OCI-LY7 (cell line): Measurements from ENCODE around the gene KCNK5. TPM values are rescaled to one million over a fixed set of nuclear protein-coding genes. Genes with fewer than 3 reads are reported as not detected.

Experiments used
- Bru-seq: library from RNA; stranded (reverse); fragments of 400-500 nt; gene quantifications from one replicate; lab custom pipeline; 2021; lab: Mats Ljungman, UMichigan
- BruChase-seq, 2 experiments: library from RNA; stranded (reverse); fragments of 400-500 nt; gene quantifications; one replicate each; lab custom pipeline; 2021; lab: Mats Ljungman, UMichigan
- BruUV-seq: library from RNA; stranded (reverse); fragments of 400-500 nt; replicated peaks from 2 replicates; lab custom pipeline; 2021; lab: Mats Ljungman, UMichigan
- CTCF ChIA-PET: fragments of 300-600 bp; sonication (Branson Sonifier 250); formaldehyde crosslinking; loops from one replicate; lab custom pipeline; 2022; ENCODE audit warnings: antibody characterized with exemption; ENCODE audit not compliant: unreplicated experiment; lab: Charles Lee
- POLR2A ChIA-PET: fragments of 300-600 bp; sonication (Branson Sonifier 250); formaldehyde crosslinking; loops from one replicate; lab custom pipeline; 2022; ENCODE audit warnings: antibody characterized with exemption; lab: Charles Lee
- DNase-seq: peaks from one replicate; pipeline ENCODE4 v3.0.0-alpha.2; 2015; ENCODE audit warnings: low spot score
- H2AFZ ChIP-seq: fragments of 200-600 bp; sonication (generic), shearing (Covaris generic); 2 replicates; pipeline ENCODE4 v1.6.1; 2014; ENCODE audit warnings: mild to moderate bottlenecking, antibody characterized with exemption, low read length, moderate library complexity
- H3K27ac ChIP-seq: fragments of 200-600 bp; sonication (generic); 2 replicates; pipeline ENCODE4 v1.5.1; 2014; ENCODE audit warnings: mixed run types, low read depth, mild to moderate bottlenecking, moderate library complexity, low read length, inconsistent platforms; ENCODE audit not compliant: poor library complexity, severe bottlenecking
- H3K36me3 ChIP-seq: fragments of 200-600 bp; sonication (generic); 2 replicates; pipeline ENCODE4 v1.6.1; 2014; ENCODE audit warnings: mild to moderate bottlenecking, antibody characterized with exemption, low read length, moderate library complexity, mixed read lengths; ENCODE audit not compliant: insufficient read depth
- H3K4me1 ChIP-seq: fragments of 200-600 bp; sonication (generic); 2 replicates; pipeline ENCODE4 v1.5.1; 2014; ENCODE audit warnings: mild to moderate bottlenecking, low read length; ENCODE audit not compliant: insufficient read depth, poor library complexity, severe bottlenecking
- H3K4me2 ChIP-seq: fragments of 200-600 bp; sonication (generic); 2 replicates; pipeline ENCODE4 v1.6.1; 2014; ENCODE audit warnings: mild to moderate bottlenecking, low read length
- H3K4me3 ChIP-seq: fragments of 200-600 bp; sonication (generic); 2 replicates; pipeline ENCODE4 v1.5.1; 2014; ENCODE audit warnings: mild to moderate bottlenecking, low read depth, low read length; ENCODE audit not compliant: poor library complexity, severe bottlenecking
- H3K79me2 ChIP-seq: fragments of 200-600 bp; sonication (generic); 2 replicates; pipeline ENCODE4 v1.6.1; 2016; ENCODE audit warnings: low read depth, mild to moderate bottlenecking, low read length, moderate library complexity, mixed read lengths; ENCODE audit not compliant: insufficient read depth
- H3K9me2 ChIP-seq: fragments of 200-600 bp; sonication (generic); 2 replicates; pipeline ENCODE4 v1.6.1; 2016; ENCODE audit warnings: mild to moderate bottlenecking, low read length, mixed read lengths; ENCODE audit not compliant: insufficient read depth
- H3K9me3 ChIP-seq: fragments of 200-600 bp; sonication (generic); 2 replicates; pipeline ENCODE4 v1.6.1; 2014; ENCODE audit warnings: mild to moderate bottlenecking, mixed run types, low read length, mixed read lengths
- H4K20me1 ChIP-seq: fragments of 200-600 bp; sonication (generic); 2 replicates; pipeline ENCODE4 v1.6.1; 2014; ENCODE audit warnings: mild to moderate bottlenecking, antibody characterized with exemption, low read length, moderate library complexity, mixed read lengths; ENCODE audit not compliant: insufficient read depth
- EZH2phosphoT487 ChIP-seq: fragments of 200-600 bp; sonication (generic); IDR thresholded peaks from 2 replicates; pipeline ENCODE4 v1.6.1; 2018; ENCODE audit warnings: low read depth, borderline replicate concordance, mild to moderate bottlenecking, mixed run types, antibody characterized with exemption, low read length, moderate library complexity, mixed read lengths
- intact Hi-C: fragments of 100-400 bp; cut with micrococcal nuclease; formaldehyde crosslinking; loops from one replicate; pipeline ENCODE4 v1.10.0; 2022; ENCODE audit not compliant: unreplicated experiment
- long read RNA-seq: library from polyadenylated mRNA; stranded (forward); transcript quantifications from one replicate; pipeline ENCODE4 v2.0.0, GENCODE V29; 2022
- total RNA-seq, 2 experiments: library from RNA; depleted of rRNA in 1 of 2; stranded (reverse); fragments of >200 nt in 1 of 2; shearing (Covaris generic) in 1 of 2; gene quantifications; 2 replicates each; pipeline ENCODE4 v1.2.3, GENCODE V29; 2014 to 2022
- TF ChIP-seq, protein P1 (sequence below): fragments of 200-600 bp; sonication (generic); conservative IDR thresholded peaks from 2 replicates; pipeline ENCODE4 v1.5.1; 2014; ENCODE audit warnings: mild to moderate bottlenecking, antibody characterized with exemption, low read length, moderate library complexity, mixed read lengths

Gene KCNK5, protein sequence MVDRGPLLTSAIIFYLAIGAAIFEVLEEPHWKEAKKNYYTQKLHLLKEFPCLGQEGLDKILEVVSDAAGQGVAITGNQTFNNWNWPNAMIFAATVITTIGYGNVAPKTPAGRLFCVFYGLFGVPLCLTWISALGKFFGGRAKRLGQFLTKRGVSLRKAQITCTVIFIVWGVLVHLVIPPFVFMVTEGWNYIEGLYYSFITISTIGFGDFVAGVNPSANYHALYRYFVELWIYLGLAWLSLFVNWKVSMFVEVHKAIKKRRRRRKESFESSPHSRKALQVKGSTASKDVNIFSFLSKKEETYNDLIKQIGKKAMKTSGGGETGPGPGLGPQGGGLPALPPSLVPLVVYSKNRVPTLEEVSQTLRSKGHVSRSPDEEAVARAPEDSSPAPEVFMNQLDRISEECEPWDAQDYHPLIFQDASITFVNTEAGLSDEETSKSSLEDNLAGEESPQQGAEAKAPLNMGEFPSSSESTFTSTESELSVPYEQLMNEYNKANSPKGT
- not detected in 2 replicates for total RNA-seq (2014; rRNA removed; shearing (Covaris generic))
- not detected in 2 replicates for total RNA-seq (2022)
- percentile 8 among the genes with signal in this experiment for Bru-seq, nascent RNA
- percentile 4 among the genes with signal in this experiment for BruChase-seq, experiment 1, labeled RNA remaining after a 6-hour chase
- BruChase-seq, experiment 2, labeled RNA remaining after a 2-hour chase, result percentile 6 among the genes with signal in this experiment
- long read RNA-seq, result 0 reads

DNA sequence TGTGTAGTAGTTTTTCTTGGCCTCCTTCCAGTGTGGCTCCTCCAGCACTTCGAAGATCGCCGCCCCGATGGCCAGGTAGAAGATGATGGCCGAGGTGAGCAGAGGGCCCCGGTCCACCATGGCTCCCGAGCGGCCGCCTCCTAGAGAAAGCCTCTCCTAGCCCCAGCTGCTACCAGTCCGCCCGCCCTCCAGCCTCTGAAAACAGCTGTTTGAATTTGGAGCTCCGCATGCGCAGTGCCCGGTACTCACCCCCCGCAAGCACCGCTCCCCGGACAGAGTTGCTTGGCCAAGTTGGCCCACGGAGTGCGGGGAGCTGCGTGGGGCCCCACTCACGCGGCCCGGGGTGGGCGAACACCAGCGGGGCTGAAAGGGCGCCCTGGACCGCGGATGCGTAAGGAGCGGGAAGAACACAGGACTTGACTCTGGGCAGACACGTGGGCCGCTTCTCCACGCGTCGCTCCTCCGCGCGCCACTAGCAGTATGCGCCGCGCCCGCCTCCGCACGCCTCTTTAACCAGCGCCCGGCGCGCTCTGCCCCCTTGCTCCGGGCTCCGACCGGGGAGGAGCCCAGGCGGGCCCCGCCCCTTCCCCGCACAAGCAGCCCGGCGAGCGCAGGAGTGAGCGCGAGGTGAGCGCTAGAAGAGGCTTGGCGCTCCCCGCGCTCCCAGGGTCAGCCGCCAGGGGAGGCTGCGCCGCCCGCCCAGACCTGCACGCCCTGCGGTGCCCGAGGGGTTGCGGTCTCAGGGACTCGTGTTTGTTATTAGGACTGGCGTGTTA is at the start of gene KCNK5:
TSS of gene KCNK5 (minus strand) at position 484 of the 776 bp plus-strand sequence. CDS start at position 120, 364 bp downstream.
- H3K36me3 ChIP-seq, result no peaks in the 10 kb centered on the region
- H3K9me2 ChIP-seq, result no peaks in the 10 kb centered on the region
- no peak within 1 kb of the TSS for H3K4me3 ChIP-seq
- no peaks in the 10 kb centered on the region for H3K4me1 ChIP-seq
- POLR2A ChIA-PET, result no interaction called here
- DNase-seq, result no peak
- no peaks in the 10 kb centered on the region for H3K9me3 ChIP-seq
- no peaks in the 10 kb centered on the region for H4K20me1 ChIP-seq
- no peak within 1 kb of the TSS for H2AFZ ChIP-seq
- no peak within 1 kb of the TSS for H3K27ac ChIP-seq
- no TSS peak for BruUV-seq
- no peaks in the 10 kb centered on the region for H3K79me2 ChIP-seq
- TF ChIP-seq EZH2phosphoT487, result no peak
- TF ChIP-seq, protein P1, sequence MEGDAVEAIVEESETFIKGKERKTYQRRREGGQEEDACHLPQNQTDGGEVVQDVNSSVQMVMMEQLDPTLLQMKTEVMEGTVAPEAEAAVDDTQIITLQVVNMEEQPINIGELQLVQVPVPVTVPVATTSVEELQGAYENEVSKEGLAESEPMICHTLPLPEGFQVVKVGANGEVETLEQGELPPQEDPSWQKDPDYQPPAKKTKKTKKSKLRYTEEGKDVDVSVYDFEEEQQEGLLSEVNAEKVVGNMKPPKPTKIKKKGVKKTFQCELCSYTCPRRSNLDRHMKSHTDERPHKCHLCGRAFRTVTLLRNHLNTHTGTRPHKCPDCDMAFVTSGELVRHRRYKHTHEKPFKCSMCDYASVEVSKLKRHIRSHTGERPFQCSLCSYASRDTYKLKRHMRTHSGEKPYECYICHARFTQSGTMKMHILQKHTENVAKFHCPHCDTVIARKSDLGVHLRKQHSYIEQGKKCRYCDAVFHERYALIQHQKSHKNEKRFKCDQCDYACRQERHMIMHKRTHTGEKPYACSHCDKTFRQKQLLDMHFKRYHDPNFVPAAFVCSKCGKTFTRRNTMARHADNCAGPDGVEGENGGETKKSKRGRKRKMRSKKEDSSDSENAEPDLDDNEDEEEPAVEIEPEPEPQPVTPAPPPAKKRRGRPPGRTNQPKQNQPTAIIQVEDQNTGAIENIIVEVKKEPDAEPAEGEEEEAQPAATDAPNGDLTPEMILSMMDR, result no peak
- H3K4me2 ChIP-seq, result no peak within 1 kb of the TSS
- CTCF ChIA-PET, result no interaction called here
- intact Hi-C loops, result no loop called here

DNA sequence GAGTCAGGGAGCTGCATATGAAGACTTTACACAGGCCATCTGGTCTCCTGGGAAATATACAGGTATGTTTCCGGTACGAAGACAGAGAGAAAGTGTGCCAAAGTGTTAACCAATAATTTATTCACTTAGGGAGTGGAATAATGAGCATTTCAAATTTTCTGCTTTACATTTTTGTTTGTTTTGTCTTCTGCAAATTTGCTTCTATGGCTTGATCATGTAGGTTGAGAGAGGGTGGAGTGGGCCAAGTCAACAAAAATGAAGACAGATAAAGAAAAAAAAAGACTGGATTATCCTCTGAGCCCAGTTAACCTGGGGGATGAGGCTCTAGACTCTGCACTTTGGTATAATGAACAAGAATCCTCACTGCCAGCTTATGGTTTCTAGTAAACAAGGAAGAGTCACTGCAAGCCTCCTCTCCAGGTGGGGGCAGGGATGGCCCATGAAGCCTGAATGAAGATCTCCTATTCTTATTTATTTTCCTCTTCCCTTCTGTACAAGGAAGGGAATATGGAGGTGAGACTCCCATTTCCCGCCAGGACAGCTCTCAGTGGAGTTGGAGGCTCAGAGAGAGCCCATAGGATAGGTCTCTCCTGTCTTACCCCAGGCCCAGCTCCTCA is 47.2 kb upstream of the KCNK5 start:
- no peak for TF ChIP-seq EZH2phosphoT487
- TF ChIP-seq, protein P1, result no peak
- no peak for DNase-seq
- no peak overlapping the region for H3K27ac ChIP-seq
- H3K4me1 ChIP-seq, result no peaks in the 10 kb centered on the region
- POLR2A ChIA-PET, result no interaction called here
- H3K9me2 ChIP-seq, result no peaks in the 10 kb centered on the region
- H3K79me2 ChIP-seq, result no peaks in the 10 kb centered on the region
- CTCF ChIA-PET, result no interaction called here
- H3K4me2 ChIP-seq, result no peak overlapping the region
- H3K4me3 ChIP-seq, result no peak overlapping the region
- BruUV-seq, result no TSS peak
- intact Hi-C loops, result no loop called here
- no peaks in the 10 kb centered on the region for H3K9me3 ChIP-seq
- H3K36me3 ChIP-seq, result no peaks in the 10 kb centered on the region
- no peaks in the 10 kb centered on the region for H4K20me1 ChIP-seq
- H2AFZ ChIP-seq, result no peak overlapping the region
